H9 (cell line): ENCODE data around the gene PKD1. TPM values are rescaled to one million over a fixed set of nuclear protein-coding genes. Genes with fewer than 3 reads are reported as not detected.

Source experiments
- DNase-seq: peaks from one replicate; pipeline ENCODE4 v3.0.0-alpha.2; 2017
- H2AFZ ChIP-seq: one replicate; pipeline ENCODE4 v1.6.1; 2013; ENCODE audit warnings: mild to moderate bottlenecking, low read length, control low read depth, moderate library complexity
- H2AK5ac ChIP-seq: 2 replicates; pipeline ENCODE4 v1.6.1; 2013; ENCODE audit warnings: low read length, control low read depth, mixed read lengths; ENCODE audit not compliant: insufficient read length
- H2BK120ac ChIP-seq: one replicate; pipeline ENCODE4 v1.6.1; 2013; ENCODE audit warnings: low read depth, mild to moderate bottlenecking, low read length, control low read depth, inconsistent platforms; ENCODE audit not compliant: poor library complexity, severe bottlenecking
- H2BK12ac ChIP-seq: 2 replicates; pipeline ENCODE4 v1.6.1; 2013; ENCODE audit warnings: low read length, control low read depth, mixed read lengths, low read depth; ENCODE audit not compliant: insufficient read length
- H2BK15ac ChIP-seq: 2 replicates; pipeline ENCODE4 v1.6.1; 2013; ENCODE audit warnings: low read depth, low read length, control low read depth
- H2BK20ac ChIP-seq: one replicate; pipeline ENCODE4 v1.6.1; 2013; ENCODE audit warnings: low read depth, mild to moderate bottlenecking, low read length, control low read depth, inconsistent platforms; ENCODE audit not compliant: poor library complexity, severe bottlenecking
- H2BK5ac ChIP-seq: 2 replicates; pipeline ENCODE4 v1.6.1; 2013; ENCODE audit warnings: low read length, control low read depth, mixed read lengths; ENCODE audit not compliant: insufficient read length
- H3K14ac ChIP-seq: 2 replicates; pipeline ENCODE4 v1.6.1; 2013; ENCODE audit warnings: low read length, control low read depth; ENCODE audit not compliant: insufficient read depth
- H3K18ac ChIP-seq: 2 replicates; pipeline ENCODE4 v1.6.1; 2013; ENCODE audit warnings: low read depth, mild to moderate bottlenecking, mixed read lengths, low read length, control low read depth; ENCODE audit not compliant: insufficient read length
- H3K23ac ChIP-seq: 2 replicates; pipeline ENCODE4 v1.6.1; 2013; ENCODE audit warnings: low read length, control low read depth, mixed read lengths, low read depth; ENCODE audit not compliant: insufficient read length
- H3K23me2 ChIP-seq: 2 replicates; pipeline ENCODE4 v1.6.1; 2013; ENCODE audit warnings: low read depth, mild to moderate bottlenecking, mixed read lengths, low read length, control low read depth; ENCODE audit not compliant: insufficient read length, poor library complexity, severe bottlenecking
- H3K27ac ChIP-seq: 2 replicates; pipeline ENCODE4 v1.5.1; 2013; ENCODE audit warnings: low read length, control low read depth, mixed read lengths, low read depth; ENCODE audit not compliant: insufficient read length
- H3K27me3 ChIP-seq: 2 replicates; pipeline ENCODE4 v1.6.1; 2013; ENCODE audit warnings: low read length, control low read depth, inconsistent platforms; ENCODE audit not compliant: insufficient read depth
- H3K4ac ChIP-seq: 2 replicates; pipeline ENCODE4 v1.6.1; 2013; ENCODE audit warnings: low read depth, mild to moderate bottlenecking, control low read depth, inconsistent platforms, low read length, moderate library complexity
- H3K4me1 ChIP-seq: 2 replicates; pipeline ENCODE4 v1.6.1; 2013; ENCODE audit warnings: low read length, control low read depth, inconsistent platforms; ENCODE audit not compliant: insufficient read depth
- H3K4me2 ChIP-seq: 2 replicates; pipeline ENCODE4 v1.6.1; 2013; ENCODE audit warnings: low read length, control low read depth, mixed read lengths; ENCODE audit not compliant: insufficient read length, insufficient read depth
- H3K56ac ChIP-seq: 2 replicates; pipeline ENCODE4 v1.6.1; 2013; ENCODE audit warnings: low read depth, mild to moderate bottlenecking, mixed read lengths, low read length, control low read depth; ENCODE audit not compliant: insufficient read length
- H3K79me1 ChIP-seq: 2 replicates; pipeline ENCODE4 v1.6.1; 2013; ENCODE audit warnings: low read depth, mild to moderate bottlenecking, moderate library complexity, low read length, control low read depth, inconsistent platforms; ENCODE audit not compliant: insufficient read depth, poor library complexity, severe bottlenecking
- H3K79me2 ChIP-seq: 2 replicates; pipeline ENCODE4 v1.6.1; 2013; ENCODE audit warnings: low read length, control low read depth, inconsistent platforms; ENCODE audit not compliant: insufficient read depth
- H3K9ac ChIP-seq: 2 replicates; pipeline ENCODE4 v1.6.1; 2013; ENCODE audit warnings: low read length, control low read depth, mixed read lengths; ENCODE audit not compliant: insufficient read length; ENCODE audit errors: extremely low read depth
- H3K9me3 ChIP-seq: one replicate; pipeline ENCODE4 v1.6.1; 2013; ENCODE audit warnings: low read depth, low read length, inconsistent platforms; ENCODE audit not compliant: control insufficient read depth
- H3T11ph ChIP-seq: one replicate; pipeline ENCODE4 v1.6.1; 2013; ENCODE audit warnings: mild to moderate bottlenecking, low read length, control low read depth, inconsistent platforms
- H4K20me1 ChIP-seq: one replicate; pipeline ENCODE4 v1.6.1; 2013; ENCODE audit not compliant: control insufficient read depth, insufficient read length, insufficient read depth
- H4K5ac ChIP-seq: 2 replicates; pipeline ENCODE4 v1.6.1; 2013; ENCODE audit warnings: low read depth, mild to moderate bottlenecking, mixed read lengths, low read length, control low read depth; ENCODE audit not compliant: insufficient read length
- H4K8ac ChIP-seq: replicated peaks from 2 replicates; pipeline ENCODE4 v1.6.1; 2013; ENCODE audit warnings: low read length, control low read depth, mixed read lengths, low read depth; ENCODE audit not compliant: insufficient read length
- H4K91ac ChIP-seq: 2 replicates; pipeline ENCODE4 v1.6.1; 2013; ENCODE audit warnings: low read depth, mild to moderate bottlenecking, moderate library complexity, mixed read lengths, low read length, control low read depth; ENCODE audit not compliant: insufficient read length
- H3K27ac Mint-ChIP-seq, 3 experiments: 2 replicates in 2 of 3; 3 replicates in 1 of 3; pipeline ENCODE4 v1.8.0; 2020 to 2021; ENCODE audit warnings: mixed read lengths in 3 of 3, mild to moderate bottlenecking in 1 of 3, moderate library complexity in 1 of 3
- H3K27me3 Mint-ChIP-seq: 2 replicates; pipeline ENCODE4 v1.8.0; 2021; ENCODE audit warnings: low read depth, mild to moderate bottlenecking, moderate library complexity, mixed read lengths
- H3K36me3 Mint-ChIP-seq, 3 experiments: 2 replicates in 2 of 3; 3 replicates in 1 of 3; pipeline ENCODE4 v1.8.0; 2020 to 2021; ENCODE audit warnings: low read depth in 3 of 3, mixed read lengths in 3 of 3; ENCODE audit not compliant: insufficient read depth in 1 of 3
- H3K4me1 Mint-ChIP-seq, 2 experiments: 2 replicates each; pipeline ENCODE4 v1.8.0; 2020; ENCODE audit warnings: mixed read lengths in 2 of 2
- H3K4me3 Mint-ChIP-seq, 2 experiments: 2 replicates in 1 of 2; 3 replicates in 1 of 2; pipeline ENCODE4 v1.8.0; 2020 to 2021; ENCODE audit warnings: mild to moderate bottlenecking in 2 of 2, mixed read lengths in 2 of 2, moderate library complexity in 1 of 2
- H3K9me3 Mint-ChIP-seq, 2 experiments: 2 replicates in 1 of 2; 3 replicates in 1 of 2; pipeline ENCODE4 v1.8.0; 2020; ENCODE audit warnings: mild to moderate bottlenecking in 2 of 2, mixed read lengths in 2 of 2, moderate library complexity in 1 of 2
- CTCF ChIP-seq: fragments of 200-600 bp; sonication (generic); conservative IDR thresholded peaks from 3 replicates; pipeline ENCODE4 v1.8.0; 2021; ENCODE audit warnings: antibody characterized with exemption, mild to moderate bottlenecking
- WGBS: extraction: QIAGEN DNeasy Blood & Tissue Kit; methylation state at CpG from one replicate; pipeline ENCODE4 v1.1.7; 2013; ENCODE audit warnings: missing lambda C conversion rate, low lambda C conversion rate, mixed read lengths; ENCODE audit not compliant: insufficient read length; ENCODE audit errors: extremely low coverage; 5-methylcytosine and 5-hydroxymethylcytosine counted together
- total RNA-seq: library from RNA; stranded (reverse); gene quantifications from 2 replicates; pipeline ENCODE4 v1.2.1, GENCODE V29; 2021

The PKD1 gene
- total RNA-seq, 1 experiment from 2014 or later, result 88.0 TPM

- Mint-ChIP-seq H3K27ac (no peak overlapping the region), H3K4me3 (no peak overlapping the region)
- no peak overlapping the region for H3K4me2 ChIP-seq
Observed at GRCh38 chr16:2158262-2158638, 22.6 kb upstream of the PKD1 start.

More at GRCh38 chr16:2158262-2158638, 22.6 kb upstream of the PKD1 start:
- Histone ChIP-seq H3K4ac (no peak overlapping the region), H3K9ac (no peak overlapping the region), H2BK120ac (no peak overlapping the region), H2BK20ac (no peak overlapping the region), H3K23ac (no peak overlapping the region), H2BK15ac (no peak overlapping the region), H3K56ac (no peak overlapping the region), H3K14ac (no peak overlapping the region), H4K5ac (no peak overlapping the region), H3T11ph (no peak overlapping the region), H4K91ac (no peak overlapping the region), H3K79me2 (peaks cover 57% of the 10 kb centered on the region; the same call in 1 of the 2 replicates), H3K79me1 (peaks cover 17% of the 10 kb centered on the region), H3K9me3 (no peaks in the 10 kb centered on the region), H4K8ac (no peak overlapping the region), H3K4me1 (no peaks in the 10 kb centered on the region; the same call in 1 of the 2 replicates), H4K20me1 (peaks cover 2% of the 10 kb centered on the region), H2AFZ (no peak overlapping the region), H3K23me2 (peaks cover 17% of the 10 kb centered on the region), H2AK5ac (no peak overlapping the region), H3K27me3 (no peaks in the 10 kb centered on the region), H2BK12ac (no peak overlapping the region), H2BK5ac (no peak overlapping the region), H3K18ac (no peak overlapping the region), H3K27ac (no peak overlapping the region)
- DNase-seq, result no peak
- H3K4me1 Mint-ChIP-seq, result peaks cover 16 to 38% of the 10 kb centered on the region in 2 experiments
- H3K9me3 Mint-ChIP-seq, result peaks cover 0 to 9% of the 10 kb centered on the region in 2 experiments; a peak in 2 of 5 replicates
- TF ChIP-seq CTCF, result no peak
- H3K27me3 Mint-ChIP-seq, result no peaks in the 10 kb centered on the region; the same call in 1 of the 2 replicates
- no CpG with 5 or more reads among the region's 15 CpGs for WGBS
- H3K36me3 Mint-ChIP-seq, result peaks cover 21 to 32% (median 31%) of the 10 kb centered on the region in 3 experiments
